ENCODE measurements around the gene OSGIN1.
"Not testable (repeated sequence)": the region's sequence is repeated elsewhere in the genome, so short reads cannot be mapped to it uniquely, and the experiment has no call there.

The OSGIN1 gene

DNA sequence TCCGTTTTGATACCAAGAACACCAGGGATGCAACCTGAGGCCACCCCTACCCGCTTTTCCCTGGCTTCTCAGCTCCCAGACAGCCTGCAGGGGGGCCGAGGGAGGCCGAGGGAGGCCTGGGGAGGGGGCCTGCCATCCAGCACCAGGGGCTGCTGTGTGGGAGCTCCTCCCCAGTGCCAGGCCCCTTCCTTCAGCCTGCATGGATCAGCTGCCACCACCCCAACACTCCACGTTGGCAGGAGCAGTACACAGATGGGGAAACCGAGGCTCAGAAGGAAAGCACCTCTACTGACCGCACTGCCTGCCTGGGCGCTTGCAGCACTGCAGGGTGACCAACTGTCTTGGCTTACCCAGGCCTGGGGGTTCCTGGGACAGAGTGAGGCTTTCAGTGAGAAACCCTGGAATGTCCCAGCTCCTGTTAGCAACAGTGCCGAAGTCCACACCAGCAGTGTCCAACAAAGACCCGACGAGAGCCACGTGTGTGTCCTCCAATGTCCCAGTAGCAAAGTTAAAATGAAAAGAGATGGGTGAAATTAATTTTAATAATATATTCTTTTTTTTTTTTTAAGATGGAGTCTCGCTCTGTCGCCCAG is 5.3 kb upstream of the OSGIN1 start:
- no peak for DNase-seq (ENCODE audit: low read depth)
- H3K4me3 ChIP-seq (ENCODE audit: low read length): no peak overlapping the region
- no peak for TF ChIP-seq CTCF (IDR thresholded peaks at IDR 0.05; ENCODE audit: insufficient read depth, low read depth, low read length, missing control alignments)

DNA sequence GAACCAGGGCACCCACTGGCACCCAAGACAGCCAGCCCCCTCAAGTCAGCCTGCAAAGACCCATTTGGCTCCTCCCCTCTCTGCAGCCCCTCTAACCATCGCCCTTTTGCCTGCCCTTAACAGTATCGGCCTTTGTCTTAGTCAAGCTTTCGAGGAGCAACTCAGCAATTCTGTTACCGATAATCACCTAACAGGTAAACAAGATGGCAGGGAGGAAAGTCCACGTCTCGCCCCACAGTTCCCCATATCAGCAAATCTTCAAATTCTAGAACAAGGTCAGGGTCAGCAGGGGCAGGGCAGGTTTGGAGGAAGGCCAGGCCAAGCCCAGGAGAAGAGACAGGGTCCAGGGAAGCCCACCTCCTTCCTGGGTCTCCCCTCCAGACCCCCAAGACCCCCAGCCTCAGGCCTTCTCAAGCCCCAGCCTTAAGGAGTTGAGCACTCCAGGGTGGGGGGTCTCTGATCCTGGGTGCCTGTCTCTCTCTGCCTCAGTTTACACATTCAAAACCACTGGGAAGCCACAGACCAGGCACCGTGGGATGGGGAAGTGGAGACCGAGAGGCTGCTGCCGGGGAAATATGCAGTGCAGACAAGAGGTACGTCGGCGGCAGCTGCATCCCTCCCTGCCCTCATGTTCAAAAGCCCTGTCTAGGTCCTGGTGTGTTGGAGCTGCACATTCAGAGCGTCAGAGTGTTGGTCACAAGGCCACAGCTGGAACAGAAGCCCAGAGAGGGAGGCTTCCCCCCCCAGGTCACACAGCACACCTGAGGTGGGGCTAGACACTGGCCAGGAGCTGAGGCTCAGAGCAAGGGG is 3.9 kb upstream of the OSGIN1 start:
- no peak for DNase-seq (ENCODE audit: low read depth)
- no peak overlapping the region for H3K4me3 ChIP-seq (ENCODE audit: low read length)
- TF ChIP-seq CTCF (IDR thresholded peaks at IDR 0.05; ENCODE audit: insufficient read depth, low read depth, low read length, missing control alignments): no peak

GRCh38 chr16:83949724-83950001 is 3.4 kb upstream of the OSGIN1 start:
- no peak for TF ChIP-seq CTCF (IDR thresholded peaks at IDR 0.05; ENCODE audit: insufficient read depth, low read depth, low read length, missing control alignments)
- no peak overlapping the region for H3K4me3 ChIP-seq (ENCODE audit: low read length)
- DNase-seq (ENCODE audit: low read depth): no peak

GRCh38 chr16:83950862-83951399 is 2.1 kb upstream of the OSGIN1 start:
- DNase-seq (ENCODE audit: low read depth); H3K4me3 ChIP-seq (ENCODE audit: low read length): not testable (repeated sequence)

GRCh38 chr16:83951544-83951943 is 1.5 kb upstream of the OSGIN1 start:
- no peak for TF ChIP-seq CTCF (IDR thresholded peaks at IDR 0.05; ENCODE audit: insufficient read depth, low read depth, low read length, missing control alignments)
- no peak overlapping the region for H3K4me3 ChIP-seq (ENCODE audit: low read length)

DNA sequence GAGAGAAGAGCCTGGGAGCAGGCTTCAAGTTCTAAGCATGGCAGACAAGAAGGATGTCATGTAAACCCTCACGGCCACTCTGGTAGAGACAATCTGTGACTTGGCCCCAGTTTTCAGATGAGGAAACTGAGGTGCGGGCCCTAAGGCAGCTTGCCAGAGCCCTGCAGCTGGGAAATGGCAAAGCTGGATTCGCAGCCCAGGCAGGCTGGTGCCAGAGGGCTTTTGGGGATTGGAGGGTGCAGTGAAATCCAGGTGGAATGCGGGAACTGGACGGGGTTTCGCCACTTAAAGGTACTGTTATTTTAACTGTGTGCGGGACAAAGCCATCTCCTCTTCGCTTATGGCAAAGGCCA is 477 bp upstream of the OSGIN1 start:
- H3K4me3 ChIP-seq (ENCODE audit: low read length): no peak overlapping the region
- peak; percentile 71 for DNase-seq (ENCODE audit: low read depth)

More at GRCh38 chr16:83951544-83951943, 1.5 kb upstream of the OSGIN1 start:
- DNase-seq (ENCODE audit: low read depth): no peak

More for the DNA sequence above, 477 bp upstream of the OSGIN1 start:
- no peak for TF ChIP-seq CTCF (IDR thresholded peaks at IDR 0.05; ENCODE audit: insufficient read depth, low read depth, low read length, missing control alignments)
